ENCODE data around the gene SCUBE1. TPM values are rescaled to one million over a fixed set of nuclear protein-coding genes. Genes with fewer than 3 reads are reported as not detected.

Gene SCUBE1
- total and polyA plus RNA-seq, 2 of the 8 experiments (the other 6 are each of a cell fraction or from before 2014, with no cell fraction given) = 2.3 to 4.9 TPM

DNA sequence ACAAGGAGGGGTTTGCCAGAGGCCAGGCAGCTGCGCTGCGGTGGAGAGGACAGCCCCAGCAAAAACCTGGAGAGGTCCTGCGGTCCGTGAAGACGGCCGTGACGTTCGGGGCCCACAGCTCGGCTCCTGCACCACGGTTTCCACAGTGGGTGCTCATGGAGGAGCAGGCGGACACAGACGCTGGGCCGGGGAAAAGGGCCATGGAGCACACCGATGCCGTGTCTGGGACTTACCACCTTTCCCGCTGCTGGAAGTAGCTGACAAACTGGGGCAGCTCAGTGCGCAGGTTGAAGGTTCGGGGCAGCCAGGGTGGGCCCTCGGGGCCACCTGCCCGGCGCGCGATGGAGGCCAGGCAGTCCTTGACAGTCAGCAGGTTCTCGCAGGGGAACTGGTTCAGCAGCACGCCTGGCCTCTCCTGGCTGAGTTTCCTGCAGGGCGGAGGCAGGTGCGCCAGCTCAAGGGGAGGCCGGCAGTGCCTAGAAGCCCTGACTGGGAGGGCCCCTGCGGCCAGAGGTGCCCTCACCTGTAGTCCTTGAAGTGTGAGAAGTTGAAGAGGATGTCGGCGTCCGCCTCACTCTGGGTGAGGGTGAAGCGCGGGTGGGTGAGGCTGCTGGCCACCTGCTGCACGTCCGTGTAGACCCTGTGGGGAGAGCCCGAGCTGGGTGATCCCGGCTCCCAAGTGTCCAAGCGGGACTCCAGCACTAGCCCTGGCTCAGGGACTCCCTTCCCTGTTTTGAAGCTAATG lies 169.0 kb downstream of the SCUBE1 start (continued):
- no peak for TF ChIP-seq CTBP2 (IDR thresholded peaks at IDR 0.05; ENCODE audit: borderline replicate concordance, insufficient read depth, insufficient read length, low read length)
- TF ChIP-seq SIRT6 (IDR thresholded peaks at IDR 0.05; ENCODE audit: low read length) = no peak
- no peak for TF ChIP-seq EZH2 (IDR thresholded peaks at IDR 0.05; ENCODE audit: low read depth, low read length, severe bottlenecking)
- TF ChIP-seq CHD1 (IDR thresholded peaks at IDR 0.05; ENCODE audit: low read depth, low read length) = no peak
- TF ChIP-seq, protein P1, sequence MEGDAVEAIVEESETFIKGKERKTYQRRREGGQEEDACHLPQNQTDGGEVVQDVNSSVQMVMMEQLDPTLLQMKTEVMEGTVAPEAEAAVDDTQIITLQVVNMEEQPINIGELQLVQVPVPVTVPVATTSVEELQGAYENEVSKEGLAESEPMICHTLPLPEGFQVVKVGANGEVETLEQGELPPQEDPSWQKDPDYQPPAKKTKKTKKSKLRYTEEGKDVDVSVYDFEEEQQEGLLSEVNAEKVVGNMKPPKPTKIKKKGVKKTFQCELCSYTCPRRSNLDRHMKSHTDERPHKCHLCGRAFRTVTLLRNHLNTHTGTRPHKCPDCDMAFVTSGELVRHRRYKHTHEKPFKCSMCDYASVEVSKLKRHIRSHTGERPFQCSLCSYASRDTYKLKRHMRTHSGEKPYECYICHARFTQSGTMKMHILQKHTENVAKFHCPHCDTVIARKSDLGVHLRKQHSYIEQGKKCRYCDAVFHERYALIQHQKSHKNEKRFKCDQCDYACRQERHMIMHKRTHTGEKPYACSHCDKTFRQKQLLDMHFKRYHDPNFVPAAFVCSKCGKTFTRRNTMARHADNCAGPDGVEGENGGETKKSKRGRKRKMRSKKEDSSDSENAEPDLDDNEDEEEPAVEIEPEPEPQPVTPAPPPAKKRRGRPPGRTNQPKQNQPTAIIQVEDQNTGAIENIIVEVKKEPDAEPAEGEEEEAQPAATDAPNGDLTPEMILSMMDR (IDR thresholded peaks at IDR 0.05; ENCODE audit: control extremely low read depth in 1 of 3, insufficient read depth in 1 of 3, low read depth in 1 of 3, low read length in 3 of 3) = no peak
- no peak for TF ChIP-seq TCF12 (IDR thresholded peaks at IDR 0.05; ENCODE audit: low read depth, low read length)
- TF ChIP-seq CBX8 (IDR thresholded peaks at IDR 0.05; ENCODE audit: borderline replicate concordance, low read depth, low read length) = no peak
- no peak for TF ChIP-seq ZNF274 (IDR thresholded peaks at IDR 0.05; ENCODE audit: borderline replicate concordance, extremely low read depth, low read length)
- TF ChIP-seq YY1 (IDR thresholded peaks at IDR 0.05; ENCODE audit: low read depth, low read length) = no peak
- TF ChIP-seq NANOG (IDR thresholded peaks at IDR 0.05; ENCODE audit: insufficient read depth, low read depth, low read length, poor library complexity, severe bottlenecking) = no peak
- TF ChIP-seq BCL11A (IDR thresholded peaks at IDR 0.05; ENCODE audit: low read depth in 2 of 2, low read length in 2 of 2) = no peak
- TF ChIP-seq RXRA (IDR thresholded peaks at IDR 0.05; ENCODE audit: insufficient read depth, low read depth, low read length) = no peak
